DND-41 (cell line): ENCODE data around the gene MBOAT1.

ENCODE experiments used
- ATAC-seq: fragments of 200-7000 bp; cut with Tn5 transposase; 3 replicates; pipeline ENCODE4 v1.9.1; 2021; ENCODE audit warnings: low read depth; ENCODE audit not compliant: insufficient read depth
- DNase-seq: peaks from one replicate; pipeline ENCODE4 v3.0.0-alpha.2; 2020
- H2AFZ ChIP-seq: 2 replicates; pipeline ENCODE4 v1.6.0; 2012; ENCODE audit warnings: low read depth, low read length
- H3K27ac ChIP-seq: 2 replicates; pipeline ENCODE4 v1.5.1; 2012; ENCODE audit warnings: low read length, inconsistent platforms
- H3K27me3 ChIP-seq: fragments of 200-600 bp; sonication (generic); 2 replicates; pipeline ENCODE4 v1.6.0; 2012; ENCODE audit warnings: low read length, mild to moderate bottlenecking, inconsistent platforms; ENCODE audit not compliant: insufficient read depth, poor library complexity
- H3K36me3 ChIP-seq: 2 replicates; pipeline ENCODE4 v1.5.1; 2012; ENCODE audit warnings: low read length, inconsistent platforms; ENCODE audit not compliant: insufficient read depth
- H3K4me1 ChIP-seq: 2 replicates; pipeline ENCODE4 v1.5.1; 2012; ENCODE audit warnings: mild to moderate bottlenecking, low read length; ENCODE audit not compliant: insufficient read depth
- H3K4me2 ChIP-seq: 2 replicates; pipeline ENCODE4 v1.6.0; 2012; ENCODE audit warnings: mild to moderate bottlenecking, moderate library complexity, low read length, inconsistent platforms; ENCODE audit not compliant: insufficient read depth
- H3K4me3 ChIP-seq, 2 experiments: fragments of 200-600 bp in 1 of 2; shearing (Covaris generic) in 1 of 2; 2 replicates each; pipeline ENCODE4 v1.5.1; 2012 to 2016; ENCODE audit warnings: inconsistent platforms in 2 of 2, low read length in 2 of 2, mild to moderate bottlenecking in 2 of 2, low read depth in 1 of 2, moderate library complexity in 1 of 2
- H3K79me2 ChIP-seq: 2 replicates; pipeline ENCODE4 v1.6.0; 2012; ENCODE audit warnings: low read length, inconsistent platforms; ENCODE audit not compliant: insufficient read depth
- H3K9ac ChIP-seq: 2 replicates; pipeline ENCODE4 v1.6.0; 2012; ENCODE audit warnings: low read depth, mild to moderate bottlenecking, inconsistent platforms, low read length, moderate library complexity
- H3K9me3 ChIP-seq: 2 replicates; pipeline ENCODE4 v1.5.1; 2012; ENCODE audit warnings: low read length, moderate library complexity, mild to moderate bottlenecking, inconsistent platforms; ENCODE audit not compliant: insufficient read depth, severe bottlenecking
- H4K20me1 ChIP-seq: 2 replicates; pipeline ENCODE4 v1.6.0; 2012; ENCODE audit warnings: low read length; ENCODE audit not compliant: insufficient read depth
- EZH2 ChIP-seq: IDR thresholded peaks from 3 replicates; pipeline ENCODE4 v1.6.1; 2012; ENCODE audit warnings: borderline replicate concordance, low read depth, mild to moderate bottlenecking, moderate library complexity, low read length, inconsistent platforms; ENCODE audit not compliant: severe bottlenecking
- TF ChIP-seq, protein P1 (sequence below): IDR thresholded peaks from 2 replicates; pipeline ENCODE4 v1.5.1; 2012; ENCODE audit warnings: borderline replicate concordance, low read length, moderate library complexity, mild to moderate bottlenecking; ENCODE audit not compliant: poor library complexity, severe bottlenecking; ENCODE audit errors: extremely low read depth

Gene MBOAT1

DNA sequence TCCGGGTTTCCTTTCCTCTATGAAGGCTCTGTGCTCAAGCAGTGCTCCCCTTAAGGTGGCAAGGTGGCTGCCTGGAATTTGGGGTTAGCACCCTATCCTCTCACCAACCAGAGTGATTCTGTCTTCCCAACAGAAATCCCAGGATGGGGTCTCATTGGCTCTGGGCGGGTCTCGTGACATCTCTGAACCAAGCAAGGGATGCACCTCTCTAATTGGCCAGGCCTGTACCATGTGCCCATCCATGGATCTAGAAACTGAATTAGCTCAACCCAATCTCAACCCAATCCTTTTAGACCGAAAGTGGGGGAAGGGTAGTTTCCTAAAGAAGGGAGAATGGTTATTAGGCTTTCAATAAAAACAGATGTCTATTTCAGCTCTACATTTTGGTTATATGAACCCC is 17.6 kb upstream of the MBOAT1 start:
- Histone ChIP-seq H3K27me3 (no peaks in the 10 kb centered on the region), H3K4me3 (no peak overlapping the region), H3K9me3 (no peaks in the 10 kb centered on the region), H4K20me1 (no peaks in the 10 kb centered on the region), H3K36me3 (no peaks in the 10 kb centered on the region), H3K79me2 (no peaks in the 10 kb centered on the region), H2AFZ (no peak overlapping the region), H3K4me1 (no peaks in the 10 kb centered on the region), H3K27ac (no peak overlapping the region), H3K4me2 (no peak overlapping the region), H3K9ac (no peak overlapping the region)
- TF ChIP-seq, protein P1, sequence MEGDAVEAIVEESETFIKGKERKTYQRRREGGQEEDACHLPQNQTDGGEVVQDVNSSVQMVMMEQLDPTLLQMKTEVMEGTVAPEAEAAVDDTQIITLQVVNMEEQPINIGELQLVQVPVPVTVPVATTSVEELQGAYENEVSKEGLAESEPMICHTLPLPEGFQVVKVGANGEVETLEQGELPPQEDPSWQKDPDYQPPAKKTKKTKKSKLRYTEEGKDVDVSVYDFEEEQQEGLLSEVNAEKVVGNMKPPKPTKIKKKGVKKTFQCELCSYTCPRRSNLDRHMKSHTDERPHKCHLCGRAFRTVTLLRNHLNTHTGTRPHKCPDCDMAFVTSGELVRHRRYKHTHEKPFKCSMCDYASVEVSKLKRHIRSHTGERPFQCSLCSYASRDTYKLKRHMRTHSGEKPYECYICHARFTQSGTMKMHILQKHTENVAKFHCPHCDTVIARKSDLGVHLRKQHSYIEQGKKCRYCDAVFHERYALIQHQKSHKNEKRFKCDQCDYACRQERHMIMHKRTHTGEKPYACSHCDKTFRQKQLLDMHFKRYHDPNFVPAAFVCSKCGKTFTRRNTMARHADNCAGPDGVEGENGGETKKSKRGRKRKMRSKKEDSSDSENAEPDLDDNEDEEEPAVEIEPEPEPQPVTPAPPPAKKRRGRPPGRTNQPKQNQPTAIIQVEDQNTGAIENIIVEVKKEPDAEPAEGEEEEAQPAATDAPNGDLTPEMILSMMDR: no peak
- no peak for TF ChIP-seq EZH2
- ATAC-seq (no peak), DNase-seq (no peak)

DNA sequence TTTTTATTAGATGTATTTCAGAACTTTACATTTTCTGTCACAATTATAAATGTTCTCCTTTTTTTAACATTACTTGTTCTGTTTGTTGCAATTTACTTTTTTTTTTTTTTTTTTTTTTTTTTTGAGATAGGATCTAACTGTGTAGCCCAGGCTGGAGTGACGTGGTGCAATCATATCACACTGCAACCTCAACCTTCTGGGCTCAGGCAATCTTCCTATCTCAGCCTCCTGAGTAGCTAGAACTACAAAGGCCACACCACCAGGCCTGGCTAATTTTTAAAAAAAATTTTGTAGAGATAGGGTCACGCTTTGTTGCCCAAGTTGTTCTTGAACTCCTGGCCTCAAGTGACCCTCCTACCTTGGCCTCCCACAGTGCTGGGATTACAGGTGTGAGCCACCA is 15.1 kb upstream of the MBOAT1 start:
- H3K9ac ChIP-seq: no peak overlapping the region
- no peak overlapping the region for H3K4me3 ChIP-seq
- H3K79me2 ChIP-seq: no peaks in the 10 kb centered on the region
- no peaks in the 10 kb centered on the region for H3K27me3 ChIP-seq
- no peak overlapping the region for H3K27ac ChIP-seq
- no peak overlapping the region for H3K4me2 ChIP-seq
- no peak for TF ChIP-seq EZH2
- TF ChIP-seq, protein P1: no peak
- ATAC-seq (no peak), DNase-seq (no peak)
- H4K20me1 ChIP-seq: no peaks in the 10 kb centered on the region
- H3K4me1 ChIP-seq: no peaks in the 10 kb centered on the region
- no peaks in the 10 kb centered on the region for H3K9me3 ChIP-seq
- no peak overlapping the region for H2AFZ ChIP-seq
- no peaks in the 10 kb centered on the region for H3K36me3 ChIP-seq

DNA sequence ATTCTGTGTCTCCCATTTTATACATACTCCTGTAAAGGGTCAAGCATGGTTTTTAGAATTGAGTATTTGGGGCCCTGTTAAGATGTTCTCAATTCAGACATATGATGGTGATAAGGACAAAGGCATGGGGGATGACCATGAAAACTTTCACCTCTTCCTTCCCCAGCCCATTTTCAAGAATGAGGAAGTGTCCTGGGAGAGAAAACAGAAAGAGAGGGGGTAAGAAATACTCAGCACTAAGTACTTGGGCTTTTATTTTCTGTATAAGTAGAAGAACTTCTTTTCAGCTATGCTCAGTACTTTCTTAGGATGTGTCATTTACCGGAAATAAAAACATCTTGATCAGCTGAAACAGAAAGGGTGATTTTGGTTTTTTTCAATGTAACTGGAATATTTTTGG is 10.9 kb upstream of the MBOAT1 start:
- no peak overlapping the region for H3K27ac ChIP-seq
- H3K9ac ChIP-seq: no peak overlapping the region
- no peaks in the 10 kb centered on the region for H3K4me1 ChIP-seq
- H3K9me3 ChIP-seq: no peaks in the 10 kb centered on the region
- no peaks in the 10 kb centered on the region for H3K36me3 ChIP-seq
- H3K27me3 ChIP-seq: no peaks in the 10 kb centered on the region
- H4K20me1 ChIP-seq: no peaks in the 10 kb centered on the region
- H2AFZ ChIP-seq: no peak overlapping the region
- no peak for ATAC-seq
- no peak overlapping the region for H3K4me2 ChIP-seq
- TF ChIP-seq, protein P1: no peak
- no peak for TF ChIP-seq EZH2
- DNase-seq: no peak
- H3K79me2 ChIP-seq: no peaks in the 10 kb centered on the region
- H3K4me3 ChIP-seq: no peak overlapping the region

DNA sequence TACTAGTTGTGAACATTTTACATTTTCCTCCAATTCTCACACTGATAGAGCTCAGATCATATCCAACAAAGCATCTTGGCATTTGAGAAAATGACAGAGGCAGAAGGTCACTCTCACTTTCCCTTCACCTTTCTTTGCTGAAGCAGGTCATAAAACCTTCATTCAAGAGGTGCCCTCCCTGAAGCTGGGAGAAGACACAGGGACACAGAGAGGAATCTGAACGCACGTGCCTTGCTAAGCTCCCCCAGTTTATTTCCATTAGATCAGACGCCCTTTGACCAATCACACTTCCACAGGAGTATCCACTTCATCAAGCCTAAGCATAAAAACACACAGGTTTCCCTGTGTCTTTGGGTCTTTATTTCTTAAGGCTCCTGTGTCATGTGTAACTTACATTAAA is 9.2 kb upstream of the MBOAT1 start:
- Histone ChIP-seq H3K9me3 (no peaks in the 10 kb centered on the region), H3K27me3 (no peaks in the 10 kb centered on the region), H3K4me1 (no peaks in the 10 kb centered on the region), H3K36me3 (no peaks in the 10 kb centered on the region), H4K20me1 (no peaks in the 10 kb centered on the region), H3K4me2 (no peak overlapping the region), H3K9ac (no peak overlapping the region), H3K4me3 (no peak overlapping the region), H2AFZ (no peak overlapping the region), H3K27ac (no peak overlapping the region), H3K79me2 (no peaks in the 10 kb centered on the region)
- DNase-seq (no peak), ATAC-seq (no peak)
- TF ChIP-seq, protein P1: no peak
- TF ChIP-seq EZH2: no peak
